CD8-positive, alpha-beta memory T cell (primary cell): ENCODE data around the gene ACTL10. TPM values are rescaled to one million over a fixed set of nuclear protein-coding genes. Genes with fewer than 3 reads are reported as not detected.

Experiments used
- polyA plus RNA-seq: library from polyadenylated mRNA; unstranded; fragments of 300-500 nt; fragmentation: Illumina TruSeq; gene quantifications from one replicate; pipeline ENCODE4 v1.2.3, GENCODE V29; 2021
- total RNA-seq, 2 experiments: library from RNA; stranded (reverse); gene quantifications; one replicate each; pipeline ENCODE4 v1.2.3, GENCODE V29; 2021

Gene ACTL10
- total and polyA plus RNA-seq, 3 experiments from 2014 or later: 3.8 to 6.6 (median 4.6) TPM

Other genes starting within 250 kb of the ACTL10 start
- gene SNTA1, start 223.2 kb upstream of the ACTL10 start, total RNA-seq: 1 to 10 TPM; 4.6 to 5.6 TPM
- gene SNTA1, start 223.2 kb upstream of the ACTL10 start, polyA plus RNA-seq: 11.8 TPM
- 10 to 100 TPM; 10.7 to 11.9 TPM for gene CBFA2T2, start 176.8 kb upstream of the ACTL10 start, total RNA-seq
- 25.8 TPM for gene CBFA2T2, start 176.8 kb upstream of the ACTL10 start, polyA plus RNA-seq
- gene C20orf144, start 4.6 kb upstream of the ACTL10 start, total RNA-seq: under 1 TPM; 0.16 to 0.24 TPM
- not detected for gene C20orf144, start 4.6 kb upstream of the ACTL10 start, polyA plus RNA-seq
- 10 to 100 TPM; 19.0 to 20.6 TPM for gene NECAB3, start 7.5 kb downstream of the ACTL10 start, total RNA-seq
- gene NECAB3, start 7.5 kb downstream of the ACTL10 start, polyA plus RNA-seq: 2.7 TPM
- 10 to 100 TPM; 68.8 to 72.3 TPM for gene E2F1, start 19.4 kb downstream of the ACTL10 start, total RNA-seq
- 0.52 TPM for gene E2F1, start 19.4 kb downstream of the ACTL10 start, polyA plus RNA-seq
- gene PXMP4, start 53.4 kb downstream of the ACTL10 start, total RNA-seq: 1 to 10 TPM; 8.4 to 9.1 TPM
- 23.6 TPM for gene PXMP4, start 53.4 kb downstream of the ACTL10 start, polyA plus RNA-seq
- gene ZNF341, start 65.1 kb downstream of the ACTL10 start, total RNA-seq: 1 to 10 TPM; 4.5 to 5.0 TPM
- gene ZNF341, start 65.1 kb downstream of the ACTL10 start, polyA plus RNA-seq: 2.6 TPM
- gene CHMP4B, start 144.4 kb downstream of the ACTL10 start, total RNA-seq: 10 to 100 TPM; 78.3 to 79.9 TPM
- gene CHMP4B, start 144.4 kb downstream of the ACTL10 start, polyA plus RNA-seq: 5.7 TPM